Adipocyte (in vitro differentiated cells): ENCODE data around the gene DTX3.
A peak's percentile ranks its signal among the peaks of the same experiment; 100 is the strongest.
"Not testable (repeated sequence)": the region's sequence is repeated elsewhere in the genome, so short reads cannot be mapped to it uniquely, and the experiment has no call there.

ENCODE experiments used
- DNase-seq: peaks from one replicate; pipeline ENCODE4 v3.0.0-alpha.2; 2015; ENCODE audit warnings: low read depth
- H3K27me3 ChIP-seq: replicated peaks from 2 replicates; pipeline ENCODE4 v1.7.0; 2013; ENCODE audit warnings: mild to moderate bottlenecking, low read length, moderate library complexity; ENCODE audit not compliant: control insufficient read depth, insufficient read depth
- H3K36me3 ChIP-seq: 2 replicates; pipeline ENCODE4 v1.7.0; 2013; ENCODE audit warnings: low read length, mild to moderate bottlenecking, moderate library complexity; ENCODE audit not compliant: control insufficient read depth, insufficient read depth, severe bottlenecking
- H3K4me1 ChIP-seq: 2 replicates; pipeline ENCODE4 v1.7.0; 2013; ENCODE audit warnings: mild to moderate bottlenecking, low read length, moderate library complexity; ENCODE audit not compliant: control insufficient read depth, insufficient read depth
- H3K4me3 ChIP-seq: 2 replicates; pipeline ENCODE4 v1.7.0; 2013; ENCODE audit warnings: mild to moderate bottlenecking, low read length, moderate library complexity
- H3K9ac ChIP-seq: 2 replicates; pipeline ENCODE4 v1.7.0; 2013; ENCODE audit warnings: mild to moderate bottlenecking, low read length, moderate library complexity
- H3K9me3 ChIP-seq: 2 replicates; pipeline ENCODE4 v1.7.0; 2013; ENCODE audit warnings: mild to moderate bottlenecking, low read length, moderate library complexity; ENCODE audit not compliant: control insufficient read depth

The DTX3 gene

GRCh38 chr12:57604454-57604991 is at the start of gene DTX3:
TSS of gene DTX3 (plus strand) at chr12:57604824. CDS start at chr12:57606518, 1,694 bp downstream.
- peak within 1 kb of the TSS; percentile 73 for H3K4me3 ChIP-seq
- no peaks in the 10 kb centered on the region for H3K36me3 ChIP-seq
- peaks cover 18% of the 10 kb centered on the region for H3K27me3 ChIP-seq
- no peaks in the 10 kb centered on the region for H3K9me3 ChIP-seq
- peak within 1 kb of the TSS; percentile 39 for H3K9ac ChIP-seq
- H3K4me1 ChIP-seq, result peaks cover 4% of the 10 kb centered on the region
- DNase-seq, result peak; percentile 51

- no peak overlapping the region for H3K4me3 ChIP-seq
- DNase-seq, result no peak
Measured at GRCh38 chr12:57554897-57555296, 49.7 kb upstream of the DTX3 start.

GRCh38 chr12:57558864-57559263 is 45.8 kb upstream of the DTX3 start:
- Histone ChIP-seq H3K27me3 (peaks cover 19% of the 10 kb centered on the region), H3K36me3 (no peaks in the 10 kb centered on the region), H3K9me3 (no peaks in the 10 kb centered on the region), H3K4me1 (no peaks in the 10 kb centered on the region), H3K9ac (no peak overlapping the region), H3K4me3 (no peak overlapping the region)
- DNase-seq, result no peak

More at GRCh38 chr12:57554897-57555296, 49.7 kb upstream of the DTX3 start:
- Histone ChIP-seq H3K27me3 (peaks cover 33% of the 10 kb centered on the region), H3K9me3 (no peaks in the 10 kb centered on the region), H3K9ac (no peak overlapping the region), H3K36me3 (no peaks in the 10 kb centered on the region), H3K4me1 (peaks cover 5% of the 10 kb centered on the region)

- Histone ChIP-seq H3K9ac (no peak overlapping the region), H3K4me3 (no peak overlapping the region), H3K36me3 (no peaks in the 10 kb centered on the region), H3K4me1 (no peaks in the 10 kb centered on the region), H3K9me3 (no peaks in the 10 kb centered on the region), H3K27me3 (peaks cover 15% of the 10 kb centered on the region)
- no peak for DNase-seq
Measured at GRCh38 chr12:57560516-57560915, 44.1 kb upstream of the DTX3 start.

GRCh38 chr12:57561117-57561516 is 43.5 kb upstream of the DTX3 start:
- peak; percentile 49 for DNase-seq
- H3K36me3 ChIP-seq, H3K9ac ChIP-seq, H3K9me3 ChIP-seq, H3K4me3 ChIP-seq, H3K4me1 ChIP-seq: not testable (repeated sequence)
- H3K27me3 ChIP-seq, result peaks cover 15% of the 10 kb centered on the region

- Histone ChIP-seq H3K9me3 (no peaks in the 10 kb centered on the region), H3K9ac (no peak overlapping the region), H3K4me3 (no peak overlapping the region), H3K4me1 (no peaks in the 10 kb centered on the region), H3K36me3 (no peaks in the 10 kb centered on the region), H3K27me3 (peaks cover 19% of the 10 kb centered on the region)
- no peak for DNase-seq
Measured at GRCh38 chr12:57563358-57563757, 41.3 kb upstream of the DTX3 start.

- DNase-seq, result no peak
- no peak overlapping the region for H3K4me3 ChIP-seq
- no peaks in the 10 kb centered on the region for H3K9me3 ChIP-seq
- H3K36me3 ChIP-seq, result no peaks in the 10 kb centered on the region
- no peak overlapping the region for H3K9ac ChIP-seq
- H3K27me3 ChIP-seq, result peaks cover 28% of the 10 kb centered on the region
- no peaks in the 10 kb centered on the region for H3K4me1 ChIP-seq
Measured at GRCh38 chr12:57564178-57564740, 40.4 kb upstream of the DTX3 start.

- no peak for DNase-seq
- H3K9me3 ChIP-seq, result no peaks in the 10 kb centered on the region
- peaks cover 46% of the 10 kb centered on the region for H3K27me3 ChIP-seq
- no peak overlapping the region for H3K9ac ChIP-seq
- no peak overlapping the region for H3K4me3 ChIP-seq
- H3K4me1 ChIP-seq, result no peaks in the 10 kb centered on the region
- no peaks in the 10 kb centered on the region for H3K36me3 ChIP-seq
Measured at GRCh38 chr12:57568838-57569237, 35.8 kb upstream of the DTX3 start.

GRCh38 chr12:57569858-57570257 is 34.8 kb upstream of the DTX3 start:
- Histone ChIP-seq H3K4me1 (no peaks in the 10 kb centered on the region), H3K9ac (no peak overlapping the region), H3K36me3 (no peaks in the 10 kb centered on the region), H3K9me3 (no peaks in the 10 kb centered on the region), H3K4me3 (no peak overlapping the region), H3K27me3 (peaks cover 41% of the 10 kb centered on the region)
- DNase-seq, result no peak

GRCh38 chr12:57570438-57570837 is 34.2 kb upstream of the DTX3 start:
- H3K4me1 ChIP-seq, H3K9ac ChIP-seq, DNase-seq, H3K4me3 ChIP-seq, H3K36me3 ChIP-seq, H3K9me3 ChIP-seq: not testable (repeated sequence)
- peaks cover 43% of the 10 kb centered on the region for H3K27me3 ChIP-seq

GRCh38 chr12:57571926-57572762 is 32.5 kb upstream of the DTX3 start:
- H3K27me3 ChIP-seq, result peaks cover 54% of the 10 kb centered on the region
- H3K9me3 ChIP-seq, result no peaks in the 10 kb centered on the region
- no peak for DNase-seq
- no peaks in the 10 kb centered on the region for H3K4me1 ChIP-seq
- no peak overlapping the region for H3K4me3 ChIP-seq
- H3K9ac ChIP-seq, result no peak overlapping the region
- H3K36me3 ChIP-seq, result no peaks in the 10 kb centered on the region
